Muscle of leg (tissue), 11 donors: ENCODE measurements around the gene MS4A10. TPM values are rescaled to one million over a fixed set of nuclear protein-coding genes. Genes with fewer than 3 reads are reported as not detected.
A peak's percentile ranks its signal among the peaks of the same experiment; 100 is the strongest.

Experiments
- DNase-seq: peaks from one replicate; pipeline ENCODE4 v3.0.0; 2013
- H3K27ac ChIP-seq: one replicate; pipeline ENCODE4 v1.5.1; 2013; ENCODE audit warnings: mild to moderate bottlenecking, low read length, control low read depth
- H3K27me3 ChIP-seq: one replicate; pipeline ENCODE4 v1.6.1; 2013; ENCODE audit warnings: low read length; ENCODE audit not compliant: control insufficient read depth, insufficient read depth
- H3K36me3 ChIP-seq: one replicate; pipeline ENCODE4 v1.6.1; 2013; ENCODE audit warnings: low read length; ENCODE audit not compliant: control insufficient read depth, insufficient read depth
- H3K4me1 ChIP-seq: one replicate; pipeline ENCODE4 v1.6.1; 2013; ENCODE audit warnings: low read length; ENCODE audit not compliant: control insufficient read depth, insufficient read depth
- H3K4me3 ChIP-seq: one replicate; pipeline ENCODE4 v1.5.1; 2013; ENCODE audit warnings: low read length, control low read depth
- H3K9me3 ChIP-seq: replicated peaks from 2 replicates; pipeline ENCODE4 v1.6.1; 2013; ENCODE audit warnings: low read depth, low read length; ENCODE audit not compliant: control insufficient read depth
- WGBS: methylation state at CpG from one replicate; pipeline ENCODE4 v1.1.5; 2013; ENCODE audit warnings: missing lambda C conversion rate; ENCODE audit not compliant: insufficient coverage; 5-methylcytosine and 5-hydroxymethylcytosine counted together
- polyA plus RNA-seq, 8 donors: library from polyadenylated mRNA; unstranded; fragments of 120-200 nt; gene quantifications; one replicate each; pipeline versions ENCODE4 v1.2.1 to v1.2.3, GENCODE V29; 2013; ENCODE audit warnings: inconsistent platforms in 1 of 8, low replicate concordance in 1 of 8; ENCODE audit not compliant: insufficient read length in 8 of 8, insufficient read depth in 1 of 8
- total RNA-seq: library from RNA; stranded (reverse); fragments of 120-200 nt; gene quantifications from one replicate; pipeline ENCODE4 v1.2.4, GENCODE V29; 2013

Gene MS4A10
- total and polyA plus RNA-seq, 9 donors, result 0.09 to 0.11 TPM; not detected in 7

DNA sequence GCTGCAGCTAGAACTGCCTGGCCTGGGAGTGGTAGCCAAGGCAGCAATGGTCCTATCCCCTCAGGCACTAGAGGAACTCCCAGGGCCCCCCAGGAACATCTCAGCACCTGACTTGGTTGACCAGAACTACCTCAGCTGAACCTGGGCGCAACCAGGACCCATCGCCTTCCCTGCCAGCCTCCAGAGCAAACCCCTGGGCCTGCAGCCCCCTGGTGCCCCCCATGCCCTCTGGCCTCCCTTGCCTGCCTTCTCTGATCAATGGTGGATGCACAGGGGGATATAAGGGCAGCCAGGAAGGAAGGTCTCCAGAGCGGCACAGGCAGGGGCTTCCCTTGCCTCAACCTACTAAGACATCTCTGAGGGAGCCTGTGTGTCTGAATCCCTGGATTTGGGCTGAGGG is 13.5 kb downstream of the MS4A10 start:
- 90% methylated on average over 2 of the region's 3 CpGs for WGBS
- no peak for DNase-seq
- Histone ChIP-seq H3K9me3 (no peaks in the 10 kb centered on the region), H3K27ac (no peak overlapping the region), H3K36me3 (no peaks in the 10 kb centered on the region), H3K4me3 (no peak overlapping the region), H3K4me1 (no peaks in the 10 kb centered on the region), H3K27me3 (peaks cover 10% of the 10 kb centered on the region)

DNA sequence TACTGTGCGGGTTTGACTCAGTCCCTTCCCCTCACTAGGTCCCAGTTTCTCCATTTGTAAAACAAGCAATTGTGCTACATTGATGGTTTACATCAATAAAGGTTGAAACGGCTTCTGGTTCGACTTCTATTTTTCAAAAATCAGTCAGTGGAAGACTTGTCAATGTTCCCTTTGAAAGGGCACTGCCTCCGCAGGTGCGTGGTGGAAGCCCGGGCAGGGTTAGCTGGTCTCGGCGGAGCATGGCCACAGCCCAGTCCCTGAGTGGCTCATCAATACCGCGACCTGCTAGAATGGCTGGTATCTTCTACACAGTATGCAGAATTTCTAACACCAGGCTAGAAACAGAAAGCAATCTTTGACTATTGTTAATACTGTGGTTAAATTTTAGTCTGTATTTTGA is 16.1 kb downstream of the MS4A10 start:
- peaks cover 10% of the 10 kb centered on the region for H3K27me3 ChIP-seq
- 86% methylated on average over 6 of the region's 10 CpGs for WGBS
- no peaks in the 10 kb centered on the region for H3K9me3 ChIP-seq
- H3K4me3 ChIP-seq, result no peak overlapping the region
- no peaks in the 10 kb centered on the region for H3K4me1 ChIP-seq
- no peak overlapping the region for H3K27ac ChIP-seq
- DNase-seq, result no peak
- H3K36me3 ChIP-seq, result no peaks in the 10 kb centered on the region

DNA sequence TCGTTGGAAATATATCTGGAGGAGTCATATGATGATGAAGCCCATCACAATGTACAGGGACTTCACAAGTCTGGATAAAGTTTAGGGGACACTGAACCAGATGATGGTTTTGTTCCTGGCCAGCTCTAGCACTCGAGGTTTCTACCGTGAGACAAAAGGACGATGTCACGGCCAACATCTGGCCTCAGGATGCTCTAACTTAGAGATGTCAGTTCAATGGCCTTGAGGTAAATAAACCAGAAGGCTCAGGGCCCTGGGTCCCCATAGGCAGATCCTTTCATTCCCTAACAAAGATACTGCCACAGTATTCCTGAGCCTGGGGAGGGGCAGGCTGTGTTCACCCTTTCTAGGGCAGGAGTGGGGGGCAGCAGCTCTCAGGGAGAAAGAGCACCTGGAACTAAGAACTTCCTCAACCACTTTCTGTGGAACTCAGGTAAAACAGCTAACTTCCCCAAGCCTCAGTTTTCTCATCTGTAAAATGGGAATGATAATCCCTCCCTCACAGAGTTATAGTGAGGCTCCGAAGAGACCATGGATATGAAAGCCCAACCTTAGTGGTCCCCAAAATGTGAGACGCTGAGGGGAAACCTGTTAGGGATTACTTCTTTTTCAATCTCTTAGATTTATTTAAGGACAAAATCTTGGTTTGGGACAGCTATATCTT is 18.3 kb downstream of the MS4A10 start:
- Histone ChIP-seq H3K36me3 (no peaks in the 10 kb centered on the region), H3K9me3 (no peaks in the 10 kb centered on the region), H3K27ac (no peak overlapping the region), H3K4me3 (no peak overlapping the region), H3K27me3 (peaks cover 8% of the 10 kb centered on the region), H3K4me1 (no peaks in the 10 kb centered on the region)
- no peak for DNase-seq
- WGBS, result 37% methylated on average over 3 of the region's 7 CpGs

DNA sequence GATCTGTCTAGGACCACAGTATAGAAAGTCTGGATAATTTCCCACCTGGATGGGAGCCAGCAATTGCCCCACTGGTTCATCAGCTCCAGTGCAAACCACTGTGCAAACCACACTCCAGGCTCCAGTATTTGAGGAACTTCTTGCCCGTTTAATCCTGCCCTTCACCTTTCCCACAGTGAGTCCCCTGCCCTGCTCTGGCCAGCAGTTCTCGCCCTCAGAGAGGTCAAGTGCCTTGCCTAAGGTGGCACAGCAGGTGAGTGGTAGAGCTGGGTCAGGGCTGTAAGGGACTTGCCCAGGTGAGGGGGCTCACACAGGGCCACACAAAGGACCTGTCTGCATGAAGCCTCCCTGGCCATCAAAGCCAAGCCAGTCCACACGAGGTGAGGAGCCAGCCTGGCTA is 24.1 kb downstream of the MS4A10 start:
- 43% methylated on average over 1 of the region's 3 CpGs for WGBS
- no peak for DNase-seq

DNA sequence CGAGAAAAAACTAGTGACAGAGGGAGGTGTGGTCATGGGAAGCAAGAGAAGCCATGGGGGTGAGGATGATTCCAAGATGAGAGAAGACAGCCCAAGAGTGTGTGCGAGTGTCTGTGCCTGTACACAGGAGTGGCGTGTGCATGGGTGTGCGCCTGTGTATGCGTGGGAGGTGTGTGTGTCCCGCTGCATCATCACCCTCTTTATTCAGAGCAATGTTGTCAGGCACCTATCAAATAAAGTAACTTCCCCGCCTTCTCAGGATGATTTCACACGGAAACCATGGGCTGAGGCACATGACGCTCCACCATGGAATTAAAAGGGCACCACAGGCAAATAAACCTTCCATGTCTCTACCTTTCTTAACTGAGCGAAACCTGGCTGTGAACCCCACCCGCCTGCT is 24.6 kb downstream of the MS4A10 start:
- Histone ChIP-seq H3K4me1 (peaks cover 3% of the 10 kb centered on the region), H3K4me3 (no peak overlapping the region), H3K9me3 (no peaks in the 10 kb centered on the region), H3K27ac (no peak overlapping the region), H3K27me3 (no peaks in the 10 kb centered on the region), H3K36me3 (no peaks in the 10 kb centered on the region)
- 88% methylated on average over 10 of the region's 11 CpGs for WGBS
- DNase-seq, result no peak

More for the DNA sequence above, 24.1 kb downstream of the MS4A10 start:
- no peaks in the 10 kb centered on the region for H3K36me3 ChIP-seq
- H3K9me3 ChIP-seq, result no peaks in the 10 kb centered on the region
- no peak overlapping the region for H3K4me3 ChIP-seq
- H3K4me1 ChIP-seq, result peaks cover 3% of the 10 kb centered on the region
- no peak overlapping the region for H3K27ac ChIP-seq
- H3K27me3 ChIP-seq, result no peaks in the 10 kb centered on the region

DNA sequence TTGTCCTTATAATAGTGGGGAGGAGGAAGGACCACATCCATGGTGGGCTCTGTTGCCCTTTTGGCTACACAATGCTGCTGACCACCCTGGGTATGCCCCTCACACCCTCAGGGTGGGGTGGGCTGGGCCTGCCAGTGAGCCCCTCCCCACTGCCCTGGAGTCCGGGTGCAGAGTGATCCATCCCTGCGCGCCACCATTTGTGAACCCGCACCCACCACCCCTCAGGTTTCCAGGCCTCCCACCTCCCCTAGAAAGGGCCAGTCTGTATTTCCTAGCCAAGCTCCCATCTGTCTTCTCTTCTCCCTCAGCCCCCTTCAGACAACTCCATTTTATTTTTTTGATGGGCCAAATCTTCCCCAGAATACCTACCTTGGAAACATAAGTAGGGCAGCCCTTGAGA is 25.0 kb downstream of the MS4A10 start:
- no peak for DNase-seq
- H3K36me3 ChIP-seq, result no peaks in the 10 kb centered on the region
- no peaks in the 10 kb centered on the region for H3K9me3 ChIP-seq
- 86% methylated on average over 4 of the region's 4 CpGs for WGBS
- peak overlapping the region; percentile 29 for H3K27ac ChIP-seq
- no peaks in the 10 kb centered on the region for H3K27me3 ChIP-seq
- peaks cover 3% of the 10 kb centered on the region for H3K4me1 ChIP-seq
- H3K4me3 ChIP-seq, result no peak overlapping the region

DNA sequence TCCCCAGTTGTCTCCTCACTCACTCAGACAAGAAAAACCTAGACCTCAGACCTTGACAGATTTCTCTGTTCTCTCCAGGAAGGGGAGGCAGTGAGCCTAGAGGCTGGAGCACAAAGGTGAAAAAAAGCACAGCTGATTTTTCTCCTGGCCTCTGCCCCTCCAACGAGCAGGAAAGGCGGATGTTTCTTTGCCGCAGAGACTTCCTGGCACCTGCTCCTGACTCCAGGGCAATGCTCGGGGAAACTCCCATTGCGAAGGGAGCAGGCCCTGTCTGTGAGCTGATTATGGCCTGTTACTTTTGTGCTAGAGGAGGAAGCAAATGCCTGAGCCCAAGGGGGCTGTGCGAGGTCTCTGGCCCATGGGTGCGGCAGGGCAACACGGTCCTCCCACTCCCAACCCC is 25.4 kb downstream of the MS4A10 start:
- H3K4me1 ChIP-seq, result peaks cover 3% of the 10 kb centered on the region
- H3K4me3 ChIP-seq, result no peak overlapping the region
- no peak for DNase-seq
- peak overlapping the region; percentile 29 for H3K27ac ChIP-seq
- no peaks in the 10 kb centered on the region for H3K27me3 ChIP-seq
- no peaks in the 10 kb centered on the region for H3K9me3 ChIP-seq
- no peaks in the 10 kb centered on the region for H3K36me3 ChIP-seq
- WGBS, result 36% methylated on average over 7 of the region's 8 CpGs

DNA sequence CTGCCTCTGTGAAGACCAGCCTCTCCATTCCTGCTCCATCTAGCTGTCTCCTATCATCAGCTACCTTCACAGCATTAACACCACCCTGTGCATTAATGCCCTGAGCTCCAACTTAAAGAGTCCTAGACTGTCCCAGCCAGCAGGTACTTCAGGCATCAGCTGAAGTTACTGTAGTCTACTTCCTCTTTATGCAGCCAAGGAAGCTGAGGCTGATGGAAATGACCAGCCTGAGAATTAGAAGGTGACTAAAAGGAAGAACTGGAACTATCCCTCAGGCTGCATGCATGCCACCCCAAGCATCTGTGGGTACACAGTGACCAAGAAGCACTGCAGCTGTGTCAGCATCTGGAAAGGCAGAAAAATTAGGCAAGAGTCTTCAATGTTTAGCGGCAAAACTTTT is 28.2 kb downstream of the MS4A10 start:
- Histone ChIP-seq H3K27me3 (no peaks in the 10 kb centered on the region), H3K9me3 (peaks cover 12% of the 10 kb centered on the region), H3K4me1 (peaks cover 3% of the 10 kb centered on the region), H3K4me3 (no peak overlapping the region), H3K27ac (no peak overlapping the region), H3K36me3 (no peaks in the 10 kb centered on the region)
- DNase-seq, result no peak
- 100% methylated on average over 1 of the region's 1 CpG for WGBS

DNA sequence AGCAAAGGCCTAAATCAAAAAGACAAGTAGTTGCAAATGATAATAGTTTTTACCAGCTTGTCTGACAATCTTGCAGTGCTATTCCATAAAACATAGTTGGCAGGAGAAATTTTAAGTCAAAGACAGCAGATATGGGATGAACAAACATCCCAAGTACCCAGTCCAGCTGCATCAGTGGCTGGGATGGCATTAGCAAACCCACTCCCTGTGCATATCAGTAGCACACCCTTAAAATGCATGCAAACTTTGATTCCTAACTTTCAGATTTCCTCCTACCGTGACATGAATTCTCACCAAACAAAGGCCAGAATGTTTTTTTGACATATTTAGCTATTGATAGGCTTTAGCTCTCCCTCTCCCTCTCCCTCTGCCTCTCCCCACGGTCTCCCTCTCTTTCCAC is 29.0 kb downstream of the MS4A10 start:
- Histone ChIP-seq H3K36me3 (no peaks in the 10 kb centered on the region), H3K4me3 (no peak overlapping the region), H3K27me3 (no peaks in the 10 kb centered on the region), H3K4me1 (peaks cover 3% of the 10 kb centered on the region), H3K27ac (no peak overlapping the region), H3K9me3 (peaks cover 12% of the 10 kb centered on the region)
- no peak for DNase-seq
- WGBS, result 100% methylated on average over 1 of the region's 2 CpGs

DNA sequence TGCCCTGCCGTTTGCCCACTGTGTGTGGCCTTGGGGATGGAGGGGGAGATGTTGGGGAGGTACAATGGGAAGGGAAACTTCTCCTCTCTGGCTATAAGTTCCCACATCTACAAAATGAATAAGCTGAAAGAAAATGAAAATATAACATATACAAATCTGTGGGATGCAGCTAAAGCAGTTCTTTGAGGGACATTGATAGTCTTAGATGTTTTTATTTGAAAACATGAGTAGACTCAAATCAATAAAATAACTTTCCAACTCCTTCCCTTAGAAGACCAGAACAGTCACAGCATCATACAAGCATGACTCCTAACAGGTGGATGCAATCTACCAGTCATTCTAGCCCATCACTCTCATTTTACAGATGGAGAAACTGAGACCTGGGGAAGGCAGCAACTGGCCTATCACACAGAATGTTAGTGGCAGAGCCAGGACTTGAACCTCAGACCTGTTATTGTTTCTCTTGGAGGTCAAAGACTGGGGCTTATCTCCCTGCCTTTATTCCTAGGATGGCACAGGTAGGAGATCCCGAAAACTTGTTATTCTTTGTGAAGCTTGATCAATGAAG is 31.5 kb downstream of the MS4A10 start:
- H3K4me1 ChIP-seq, result no peaks in the 10 kb centered on the region
- no peaks in the 10 kb centered on the region for H3K27me3 ChIP-seq
- no peaks in the 10 kb centered on the region for H3K36me3 ChIP-seq
- WGBS, result no CpG with 5 or more reads among the region's 2 CpGs
- H3K9me3 ChIP-seq, result peaks cover 12% of the 10 kb centered on the region
- H3K27ac ChIP-seq, result no peak overlapping the region
- no peak overlapping the region for H3K4me3 ChIP-seq
- no peak for DNase-seq
